ENCODE measurements around the gene DPP3.
"Not testable (repeated sequence)": the region's sequence is repeated elsewhere in the genome, so short reads cannot be mapped to it uniquely, and the experiment has no call there.

DPP3 gene

DNA sequence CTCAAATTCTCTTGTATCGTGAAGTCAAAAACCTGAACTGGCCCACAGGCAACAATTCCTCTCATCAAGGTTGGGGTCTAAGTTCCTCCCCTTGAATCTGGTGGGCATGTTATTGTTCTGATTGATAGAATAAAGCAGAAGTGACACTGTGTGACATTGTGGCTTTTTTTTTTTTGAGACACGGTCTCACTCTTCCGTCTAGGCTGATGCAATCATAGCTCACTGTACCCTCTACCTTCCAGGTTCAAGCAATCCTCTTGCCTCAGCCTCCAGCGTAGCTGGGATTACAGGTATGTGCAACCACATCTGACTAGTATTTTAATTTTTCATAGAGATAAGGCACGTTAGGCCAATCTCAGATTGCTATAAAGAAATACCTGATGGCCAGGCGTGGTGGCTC, 22.4 kb upstream of the DPP3 start:
- no peak overlapping the region for H3K4me3 ChIP-seq (ENCODE audit: low read depth, low read length)
- no peak for TF ChIP-seq CTCF (IDR thresholded peaks at IDR 0.05; ENCODE audit: low read depth, low read length)

GRCh38 chr11:66459138-66459778, 21.0 kb upstream of the DPP3 start:
- TF ChIP-seq CTCF (IDR thresholded peaks at IDR 0.05; ENCODE audit: low read depth, low read length), result no peak
- H3K4me3 ChIP-seq (ENCODE audit: low read depth, low read length), result no peak overlapping the region

GRCh38 chr11:66462010-66462409, 18.2 kb upstream of the DPP3 start:
- H3K4me3 ChIP-seq (ENCODE audit: low read depth, low read length), result no peak overlapping the region
- TF ChIP-seq CTCF (IDR thresholded peaks at IDR 0.05; ENCODE audit: low read depth, low read length), result no peak

GRCh38 chr11:66462911-66463310, 17.3 kb upstream of the DPP3 start:
- H3K4me3 ChIP-seq (ENCODE audit: low read depth, low read length), result no peak overlapping the region
- TF ChIP-seq CTCF (IDR thresholded peaks at IDR 0.05; ENCODE audit: low read depth, low read length), result no peak

GRCh38 chr11:66464116-66464515, 16.1 kb upstream of the DPP3 start:
- H3K4me3 ChIP-seq (ENCODE audit: low read depth, low read length), result not testable (repeated sequence)

GRCh38 chr11:66464916-66465315, 15.3 kb upstream of the DPP3 start:
- H3K4me3 ChIP-seq (ENCODE audit: low read depth, low read length), result no peak overlapping the region
- no peak for TF ChIP-seq CTCF (IDR thresholded peaks at IDR 0.05; ENCODE audit: low read depth, low read length)

GRCh38 chr11:66465373-66466224, 14.6 kb upstream of the DPP3 start:
- TF ChIP-seq CTCF (IDR thresholded peaks at IDR 0.05; ENCODE audit: low read depth, low read length), result no peak
- peak overlapping the region; percentile 62 for H3K4me3 ChIP-seq (ENCODE audit: low read depth, low read length)
